22Rv1 (cell line): ENCODE measurements around the gene ATF6.

Source experiments
- H3K27ac ChIP-seq: fragments of 450-650 bp; 2 replicates; pipeline ENCODE4 v1.5.1; 2017
- ZFX ChIP-seq: fragments of 450-650 bp; IDR thresholded peaks from 2 replicates; pipeline ENCODE4 v1.6.1; 2017; ENCODE audit warnings: antibody characterized with exemption, borderline replicate concordance
- TF ChIP-seq, protein P1 (sequence below): fragments of 450-650 bp; IDR thresholded peaks from 2 replicates; pipeline ENCODE4 v1.5.1; 2017; ENCODE audit warnings: mild to moderate bottlenecking

ATF6 gene

DNA sequence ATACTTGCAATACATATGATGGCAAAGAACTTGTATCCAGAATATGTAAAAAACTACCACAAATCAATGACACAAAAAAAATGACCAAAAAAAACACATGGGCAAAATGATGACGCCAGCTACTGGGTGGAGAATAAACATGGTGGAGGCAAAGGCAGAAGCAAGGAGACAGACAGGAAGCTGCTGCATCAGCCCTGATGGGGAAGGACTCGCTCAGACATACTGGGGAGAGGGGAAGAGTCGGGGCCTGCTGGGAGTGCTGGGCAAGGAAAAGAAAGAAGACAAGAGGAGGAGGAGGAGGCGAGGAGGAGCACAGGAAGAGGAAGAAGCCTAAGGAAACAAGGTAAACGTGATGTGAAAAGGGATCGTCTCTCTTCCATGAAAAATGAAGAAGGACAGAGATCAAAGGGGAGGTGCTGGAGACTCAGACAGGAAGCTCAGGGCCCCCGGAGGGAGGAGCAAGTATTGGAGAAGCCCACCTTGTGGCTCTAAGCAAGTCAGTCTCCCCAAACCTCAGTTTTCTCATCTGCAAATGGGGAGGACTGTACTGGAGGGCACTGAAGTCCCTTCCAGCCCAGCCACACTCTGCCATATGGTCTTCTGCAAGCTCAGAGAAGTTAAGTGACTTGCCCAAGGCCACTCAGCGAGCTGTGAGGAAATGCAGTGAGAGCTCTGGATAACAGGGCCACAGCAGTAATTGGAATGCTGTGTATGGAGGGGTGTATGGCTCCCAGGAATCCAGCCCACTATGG lies 233.4 kb downstream of the ATF6 start:
- TF ChIP-seq ZFX, result no peak
- TF ChIP-seq, protein P1, sequence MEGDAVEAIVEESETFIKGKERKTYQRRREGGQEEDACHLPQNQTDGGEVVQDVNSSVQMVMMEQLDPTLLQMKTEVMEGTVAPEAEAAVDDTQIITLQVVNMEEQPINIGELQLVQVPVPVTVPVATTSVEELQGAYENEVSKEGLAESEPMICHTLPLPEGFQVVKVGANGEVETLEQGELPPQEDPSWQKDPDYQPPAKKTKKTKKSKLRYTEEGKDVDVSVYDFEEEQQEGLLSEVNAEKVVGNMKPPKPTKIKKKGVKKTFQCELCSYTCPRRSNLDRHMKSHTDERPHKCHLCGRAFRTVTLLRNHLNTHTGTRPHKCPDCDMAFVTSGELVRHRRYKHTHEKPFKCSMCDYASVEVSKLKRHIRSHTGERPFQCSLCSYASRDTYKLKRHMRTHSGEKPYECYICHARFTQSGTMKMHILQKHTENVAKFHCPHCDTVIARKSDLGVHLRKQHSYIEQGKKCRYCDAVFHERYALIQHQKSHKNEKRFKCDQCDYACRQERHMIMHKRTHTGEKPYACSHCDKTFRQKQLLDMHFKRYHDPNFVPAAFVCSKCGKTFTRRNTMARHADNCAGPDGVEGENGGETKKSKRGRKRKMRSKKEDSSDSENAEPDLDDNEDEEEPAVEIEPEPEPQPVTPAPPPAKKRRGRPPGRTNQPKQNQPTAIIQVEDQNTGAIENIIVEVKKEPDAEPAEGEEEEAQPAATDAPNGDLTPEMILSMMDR, result no peak
- H3K27ac ChIP-seq, result no peak overlapping the region

DNA sequence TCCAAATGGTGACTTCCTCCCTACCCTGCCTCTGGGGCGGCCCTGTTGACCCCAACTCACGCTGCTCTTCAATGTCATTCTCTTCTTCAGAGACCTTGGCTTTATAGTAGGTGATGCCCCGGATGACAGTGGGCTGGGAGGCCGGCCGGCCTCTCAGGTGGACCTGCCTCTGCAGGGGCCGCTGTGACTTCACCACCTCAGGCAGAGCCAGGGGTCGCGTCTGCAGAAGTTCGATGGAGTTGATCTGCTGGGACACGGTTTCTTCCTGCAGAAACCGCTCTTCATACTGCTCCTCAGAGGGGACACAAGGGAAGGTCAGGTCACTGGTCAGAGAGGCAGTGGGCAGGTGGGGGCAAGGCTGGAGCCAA lies 233.9 kb downstream of the ATF6 start:
- TF ChIP-seq, protein P1, result no peak
- no peak for TF ChIP-seq ZFX
- H3K27ac ChIP-seq, result no peak overlapping the region

DNA sequence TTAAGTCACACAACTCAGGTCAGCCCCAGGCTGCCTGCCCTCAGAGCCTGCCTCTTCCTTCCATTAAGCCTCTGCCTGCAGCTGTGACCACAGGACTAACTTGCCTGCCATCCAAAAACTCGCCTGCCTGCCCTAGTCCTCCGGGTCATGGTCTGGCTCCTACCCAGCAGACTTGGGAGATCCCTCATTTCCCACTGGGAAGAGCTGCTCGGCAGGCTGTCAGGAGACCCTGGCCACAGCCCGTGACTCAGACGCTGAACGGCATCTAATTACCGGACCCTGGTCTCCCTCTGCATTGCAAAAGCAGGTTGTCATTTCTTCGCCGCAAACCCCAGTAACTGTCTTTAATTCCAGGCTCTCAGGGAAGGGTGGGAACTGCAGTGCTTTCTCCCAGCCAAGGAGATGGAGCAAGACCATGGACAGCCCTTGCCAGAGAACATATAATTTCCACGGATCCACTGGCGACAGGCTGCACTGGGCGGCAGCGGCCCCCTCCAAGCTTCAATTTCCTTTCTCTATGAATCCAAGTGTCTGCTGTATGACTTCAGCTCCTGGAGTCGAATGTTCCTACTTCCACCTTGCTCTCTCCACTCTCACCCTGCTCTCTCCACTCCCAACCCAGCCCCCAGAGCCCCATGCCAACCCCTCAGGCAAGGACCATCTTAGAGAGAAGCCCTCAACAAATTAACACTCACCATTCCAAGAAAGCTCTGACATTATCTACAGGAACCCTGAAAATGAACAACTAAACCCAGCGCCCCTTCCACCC lies 237.1 kb downstream of the ATF6 start:
- no peak for TF ChIP-seq ZFX
- TF ChIP-seq, protein P1, result no peak
- H3K27ac ChIP-seq, result no peak overlapping the region

DNA sequence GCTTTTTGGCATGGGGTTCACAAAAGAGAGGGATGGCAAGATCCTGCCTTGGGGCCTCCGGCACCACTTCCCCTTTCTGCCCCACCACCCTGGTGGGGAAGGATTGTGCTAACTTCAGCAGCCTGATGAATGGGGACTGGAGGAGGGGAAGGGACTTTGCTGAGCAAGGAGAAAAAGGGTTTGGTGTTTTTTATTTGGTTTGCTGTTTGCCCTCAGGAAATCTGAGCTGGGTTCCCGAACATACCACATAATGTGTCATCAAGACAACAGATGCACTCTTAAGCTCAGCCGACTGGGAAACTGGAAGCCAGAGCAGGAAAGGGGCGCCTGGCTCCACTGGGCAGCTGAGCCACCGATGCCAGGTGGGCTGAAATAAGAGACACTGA lies 237.7 kb downstream of the ATF6 start:
- TF ChIP-seq, protein P1, result no peak
- TF ChIP-seq ZFX, result no peak

DNA sequence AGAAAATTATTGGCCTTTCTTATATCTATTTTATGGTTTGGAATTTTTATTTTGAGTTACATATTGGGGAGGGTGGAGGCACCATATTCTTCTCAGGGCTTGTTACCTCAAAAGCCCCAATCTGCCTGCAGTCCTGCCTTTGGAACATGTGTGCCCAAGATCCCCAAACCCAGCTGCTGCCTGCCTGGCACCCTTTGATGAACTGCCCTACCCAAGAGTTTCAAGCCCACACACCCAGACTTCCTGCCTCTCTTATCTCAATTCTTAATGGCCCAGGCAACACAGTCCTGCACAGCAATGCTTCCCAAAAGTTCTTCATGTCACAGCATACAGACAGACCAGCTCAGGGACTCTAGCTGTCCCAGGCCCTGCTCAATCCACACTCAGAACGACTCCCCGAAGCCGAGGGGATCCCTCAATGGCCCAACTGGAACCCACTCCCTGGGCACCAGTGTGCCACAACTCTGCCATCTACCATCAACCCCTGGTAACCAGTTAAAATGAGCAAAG lies 238.4 kb downstream of the ATF6 start:
- no peak overlapping the region for H3K27ac ChIP-seq
- TF ChIP-seq, protein P1, result no peak
- TF ChIP-seq ZFX, result no peak

More for the DNA sequence above, 237.7 kb downstream of the ATF6 start:
- H3K27ac ChIP-seq, result no peak overlapping the region

DNA sequence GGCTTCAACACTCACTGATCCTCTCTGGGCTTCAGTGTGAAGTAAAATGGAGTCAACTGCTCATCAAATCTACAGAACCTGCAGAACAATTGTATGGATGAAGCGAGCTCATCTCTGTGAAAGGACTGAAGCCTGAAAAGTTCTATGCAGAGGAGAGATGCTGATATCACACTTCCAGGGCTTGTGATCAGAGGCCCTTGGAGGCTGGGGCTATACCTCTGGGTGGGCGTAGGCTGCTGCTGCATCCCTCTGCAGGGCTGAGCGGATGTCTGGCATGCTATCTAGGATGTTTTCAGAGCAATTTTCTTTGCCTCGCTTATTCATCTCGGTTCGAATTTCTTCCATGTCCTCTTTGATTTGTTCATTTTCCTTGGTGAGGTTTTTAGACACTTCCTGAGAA lies 240.0 kb downstream of the ATF6 start:
- H3K27ac ChIP-seq, result no peak overlapping the region
- no peak for TF ChIP-seq ZFX
- TF ChIP-seq, protein P1, result no peak

DNA sequence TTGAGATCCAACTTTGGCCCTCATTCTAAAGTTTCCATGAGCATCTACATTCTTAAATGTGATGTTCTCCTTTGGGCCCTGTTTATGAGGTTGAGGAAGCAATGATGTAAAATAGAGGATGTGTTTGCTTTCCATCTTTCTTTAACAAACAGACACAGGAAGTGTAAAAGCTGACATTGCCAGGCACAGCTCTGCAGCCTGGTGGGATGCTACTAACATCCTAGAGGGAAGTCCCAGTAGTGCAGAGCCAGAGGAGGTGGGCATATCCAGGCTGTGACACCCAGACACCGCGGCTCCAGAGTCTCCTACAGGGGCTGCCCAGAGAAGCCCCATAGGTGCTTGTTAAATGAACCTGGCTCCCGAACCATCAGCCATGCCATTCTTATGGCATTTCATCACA lies 241.3 kb downstream of the ATF6 start:
- H3K27ac ChIP-seq, result no peak overlapping the region
- TF ChIP-seq, protein P1, result no peak
- no peak for TF ChIP-seq ZFX
